Activated B cell treated with CpG ODN at 0.5 μM for 24 hours (primary cell): ENCODE data around the gene PEA15. TPM values are rescaled to one million over a fixed set of nuclear protein-coding genes. Genes with fewer than 3 reads are reported as not detected.

Experiments
- ATAC-seq: fragments of 200-7000 bp; cut with Tn5 transposase; one replicate; pipeline ENCODE4 v1.10.0; 2021; ENCODE audit warnings: low read depth, mild to moderate bottlenecking, moderate library complexity
- CTCF ChIA-PET: fragments of 350-600 bp; sonication (Branson Sonifier 250); formaldehyde crosslinking; loops from one replicate; lab custom pipeline; 2021; ENCODE audit warnings: antibody characterized with exemption; lab: Charles Lee
- POLR2A ChIA-PET: fragments of 350-600 bp; sonication (Branson Sonifier 250); formaldehyde crosslinking; loops from one replicate; lab custom pipeline; 2021; ENCODE audit warnings: antibody characterized with exemption; lab: Charles Lee
- DNase-seq: peaks from one replicate; pipeline ENCODE4 v3.0.0; 2022
- H3K27ac Mint-ChIP-seq: one replicate; pipeline ENCODE4 v1.8.0; 2020; ENCODE audit warnings: mixed read lengths
- H3K27me3 Mint-ChIP-seq: one replicate; pipeline ENCODE4 v1.8.0; 2021; ENCODE audit warnings: mixed read lengths
- H3K36me3 Mint-ChIP-seq: one replicate; pipeline ENCODE4 v1.8.0; 2021; ENCODE audit warnings: low read depth, mixed read lengths
- H3K4me1 Mint-ChIP-seq: one replicate; pipeline ENCODE4 v1.8.0; 2021; ENCODE audit warnings: mixed read lengths
- H3K4me3 Mint-ChIP-seq: one replicate; pipeline ENCODE4 v1.8.0; 2020; ENCODE audit warnings: mild to moderate bottlenecking, mixed read lengths
- H3K9me3 Mint-ChIP-seq: one replicate; pipeline ENCODE4 v1.8.0; 2020; ENCODE audit warnings: mixed read lengths
- CTCF ChIP-seq: fragments of 200-600 bp; IDR thresholded peaks from one replicate; pipeline ENCODE4 v1.8.0; 2022; ENCODE audit warnings: antibody characterized with exemption, mild to moderate bottlenecking
- intact Hi-C: fragments of 100-400 bp; cut with micrococcal nuclease; formaldehyde crosslinking; loops from one replicate; pipeline ENCODE4 v1.15.1; 2024
- total RNA-seq: library from RNA; stranded (reverse); gene quantifications from 2 replicates; pipeline ENCODE4 v1.2.3, GENCODE V29; 2022

The PEA15 gene
- total RNA-seq, 1 donor from 2014 or later: 107 TPM

- POLR2A ChIA-PET: interaction anchor here (0.6 kb wide), 1 partner anchor 93 kb away, joined by 5 read pairs; the partner anchor contains the start of gene DCAF8
- peak overlapping the region; percentile 47 for H3K27ac Mint-ChIP-seq
- TF ChIP-seq CTCF: no peak
- ATAC-seq (peak; percentile 61), DNase-seq (no peak)
- H3K9me3 Mint-ChIP-seq: no peaks in the 10 kb centered on the region
- H3K36me3 Mint-ChIP-seq: no peaks in the 10 kb centered on the region
- peaks cover 13% of the 10 kb centered on the region for H3K4me1 Mint-ChIP-seq
- intact Hi-C loops: loop anchor here (5.0 kb wide), 1 partner anchor 47 kb away; no protein-coding TSS in a partner anchor
- peak overlapping the region; percentile 48 for H3K4me3 Mint-ChIP-seq
- peaks cover 4% of the 10 kb centered on the region for H3K27me3 Mint-ChIP-seq
- CTCF ChIA-PET: interaction anchor here (0.8 to 1.2 kb wide), 3 partner anchors 24 to 83 kb away, joined by 3 to 4 read pairs (median 3); no protein-coding TSS in a partner anchor
Observed at GRCh38 chr1:160169553-160170399, 35.4 kb upstream of the PEA15 start.

GRCh38 chr1:160171354-160171753 is 33.8 kb upstream of the PEA15 start:
- ATAC-seq: no peak
- Mint-ChIP-seq H3K9me3 (no peaks in the 10 kb centered on the region), H3K4me3 (no peak overlapping the region), H3K27ac (no peak overlapping the region), H3K36me3 (no peaks in the 10 kb centered on the region), H3K4me1 (peaks cover 13% of the 10 kb centered on the region), H3K27me3 (peaks cover 6% of the 10 kb centered on the region)
- ChIA-PET POLR2A (no interaction called here), CTCF (interaction anchor here (1.0 kb wide), 1 partner anchor 120 kb away, joined by 3 read pairs; no protein-coding TSS in a partner anchor)
- no peak for TF ChIP-seq CTCF
- intact Hi-C loops: no loop called here
- DNase-seq: no peak

GRCh38 chr1:160171980-160172379 is 33.2 kb upstream of the PEA15 start:
- no peaks in the 10 kb centered on the region for H3K36me3 Mint-ChIP-seq
- POLR2A ChIA-PET: no interaction called here
- CTCF ChIA-PET: interaction anchor here (1.0 kb wide), 1 partner anchor 119 kb away, joined by 3 read pairs; no protein-coding TSS in a partner anchor
- no peak overlapping the region for H3K27ac Mint-ChIP-seq
- ATAC-seq (no peak), DNase-seq (no peak)
- TF ChIP-seq CTCF: no peak
- H3K4me1 Mint-ChIP-seq: peaks cover 13% of the 10 kb centered on the region
- no peaks in the 10 kb centered on the region for H3K9me3 Mint-ChIP-seq
- intact Hi-C loops: no loop called here
- H3K4me3 Mint-ChIP-seq: no peak overlapping the region
- peaks cover 6% of the 10 kb centered on the region for H3K27me3 Mint-ChIP-seq

- ChIA-PET CTCF (no interaction called here), POLR2A (no interaction called here)
- Mint-ChIP-seq H3K9me3 (no peaks in the 10 kb centered on the region), H3K4me1 (no peaks in the 10 kb centered on the region), H3K36me3 (no peaks in the 10 kb centered on the region), H3K27me3 (peaks cover 10% of the 10 kb centered on the region), H3K27ac (no peak overlapping the region), H3K4me3 (no peak overlapping the region)
- DNase-seq: no peak
- intact Hi-C loops: no loop called here
- TF ChIP-seq CTCF: no peak
- ATAC-seq: no peak
Observed at GRCh38 chr1:160177231-160177630, 28.0 kb upstream of the PEA15 start.

- CTCF ChIA-PET: no interaction called here
- POLR2A ChIA-PET: no interaction called here
Observed at GRCh38 chr1:160177667-160178066, 27.5 kb upstream of the PEA15 start.

More at GRCh38 chr1:160177667-160178066, 27.5 kb upstream of the PEA15 start:
- Mint-ChIP-seq H3K36me3 (no peaks in the 10 kb centered on the region), H3K4me1 (no peaks in the 10 kb centered on the region), H3K27ac (no peak overlapping the region), H3K27me3 (peaks cover 10% of the 10 kb centered on the region), H3K4me3 (no peak overlapping the region), H3K9me3 (no peaks in the 10 kb centered on the region)
- intact Hi-C loops: no loop called here
- TF ChIP-seq CTCF: no peak
- ATAC-seq (no peak), DNase-seq (no peak)
